Gastrocnemius medialis (tissue), 4 donors: ENCODE measurements around the gene ASIC1.

Source experiments
- POLR2A ChIP-seq, 2 donors: fragments of 450-650 bp; IDR thresholded peaks; one replicate each; pipeline ENCODE4 v1.6.1; 2017; ENCODE audit warnings: antibody characterized with exemption in 2 of 2, mild to moderate bottlenecking in 2 of 2, moderate library complexity in 2 of 2
- TF ChIP-seq, protein P1 (sequence below), 5 experiments: fragments of 450-650 bp in 3 of 5; fragments of 200-600 bp in 2 of 5; sonication (generic) in 2 of 5; IDR thresholded peaks in 4 of 5; conservative IDR thresholded peaks in 1 of 5; 1 replicate in 4 of 5; 2 replicates in 1 of 5; pipeline ENCODE4 v1.5.1; 2016 to 2019; ENCODE audit warnings: antibody characterized with exemption in 5 of 5, mild to moderate bottlenecking in 3 of 5, moderate library complexity in 3 of 5

DNA sequence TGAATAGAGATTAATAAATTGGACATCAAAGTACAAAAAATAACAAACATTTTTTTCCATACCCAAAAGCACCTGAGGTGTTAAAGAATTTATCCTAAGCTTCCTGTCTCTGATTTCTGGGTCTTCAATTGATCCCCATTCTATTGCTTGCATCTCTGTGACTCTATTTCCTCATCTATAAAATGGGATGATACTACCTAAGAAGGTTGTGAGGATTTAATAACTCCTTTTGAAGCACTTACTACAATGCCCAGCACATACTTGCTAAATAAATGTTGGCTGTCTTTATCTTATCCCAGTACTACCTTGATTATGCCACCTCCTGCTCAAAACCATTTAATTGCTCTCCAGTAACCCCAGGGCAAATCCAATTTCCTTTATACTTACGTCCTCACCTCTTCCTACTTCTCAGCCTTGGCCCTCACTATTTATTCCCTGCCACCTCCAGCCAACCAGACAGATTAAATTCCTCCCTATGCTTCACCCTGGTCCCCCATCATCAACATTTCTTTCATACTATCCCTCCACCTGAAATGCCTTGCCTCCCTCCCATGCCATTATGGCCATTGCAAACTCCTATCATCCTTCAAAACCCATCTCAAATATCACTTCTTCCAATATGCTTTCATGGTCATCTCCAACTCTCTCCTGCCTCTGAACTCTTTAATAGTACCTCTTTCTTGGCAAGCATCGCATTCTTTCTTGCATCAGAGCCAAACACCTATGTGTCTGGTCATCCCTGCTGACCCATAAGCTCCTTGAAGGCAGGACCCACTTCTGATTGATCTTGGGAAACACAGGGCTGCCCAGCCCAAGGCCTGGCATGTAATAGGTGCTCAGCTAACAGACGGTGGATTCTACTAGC lies 7.9 kb upstream of the ASIC1 start:
- no peak for TF ChIP-seq POLR2A (IDR thresholded peaks at IDR 0.05)
- TF ChIP-seq, protein P1, sequence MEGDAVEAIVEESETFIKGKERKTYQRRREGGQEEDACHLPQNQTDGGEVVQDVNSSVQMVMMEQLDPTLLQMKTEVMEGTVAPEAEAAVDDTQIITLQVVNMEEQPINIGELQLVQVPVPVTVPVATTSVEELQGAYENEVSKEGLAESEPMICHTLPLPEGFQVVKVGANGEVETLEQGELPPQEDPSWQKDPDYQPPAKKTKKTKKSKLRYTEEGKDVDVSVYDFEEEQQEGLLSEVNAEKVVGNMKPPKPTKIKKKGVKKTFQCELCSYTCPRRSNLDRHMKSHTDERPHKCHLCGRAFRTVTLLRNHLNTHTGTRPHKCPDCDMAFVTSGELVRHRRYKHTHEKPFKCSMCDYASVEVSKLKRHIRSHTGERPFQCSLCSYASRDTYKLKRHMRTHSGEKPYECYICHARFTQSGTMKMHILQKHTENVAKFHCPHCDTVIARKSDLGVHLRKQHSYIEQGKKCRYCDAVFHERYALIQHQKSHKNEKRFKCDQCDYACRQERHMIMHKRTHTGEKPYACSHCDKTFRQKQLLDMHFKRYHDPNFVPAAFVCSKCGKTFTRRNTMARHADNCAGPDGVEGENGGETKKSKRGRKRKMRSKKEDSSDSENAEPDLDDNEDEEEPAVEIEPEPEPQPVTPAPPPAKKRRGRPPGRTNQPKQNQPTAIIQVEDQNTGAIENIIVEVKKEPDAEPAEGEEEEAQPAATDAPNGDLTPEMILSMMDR (IDR thresholded peaks at IDR 0.05 in 4 of 5, conservative IDR thresholded peaks at IDR 0.05 in 1 of 5) = no peak
